HEK293 (cell line): ENCODE results near the gene C8A.

ENCODE experiments used
- CTCF ChIA-PET: fragments of 350-600 bp; formaldehyde crosslinking; extraction: SDS; loops from one replicate; lab custom pipeline; 2021; ENCODE audit warnings: antibody characterized with exemption; lab: Yijun Ruan, JAX
- POLR2A ChIA-PET: fragments of 300-600 bp; formaldehyde crosslinking; extraction: SDS; loops from one replicate; lab custom pipeline; 2020; ENCODE audit warnings: antibody characterized with exemption, inconsistent platforms; lab: Yijun Ruan, JAX
- H3K27ac ChIP-seq: fragments of 200-500 bp; sonication (Bioruptor generic); 2 replicates; pipeline ENCODE4 v1.5.1; 2014; ENCODE audit warnings: low read depth, low read length, control low read depth, inconsistent platforms; ENCODE audit errors: extremely low read depth
- H3K36me3 ChIP-seq, 2 experiments: fragments of 200-500 bp in 1 of 2; sonication (Bioruptor generic) in 1 of 2; 1 replicate in 1 of 2; 2 replicates in 1 of 2; pipeline ENCODE4 v1.5.1; 2014 to 2017; ENCODE audit warnings: inconsistent platforms in 2 of 2, low read length in 2 of 2; ENCODE audit not compliant: control insufficient read depth in 2 of 2, insufficient read depth in 1 of 2
- H3K4me1 ChIP-seq: fragments of 200-500 bp; sonication (Bioruptor generic); 2 replicates; pipeline ENCODE4 v1.5.1; 2014; ENCODE audit warnings: mild to moderate bottlenecking, low read length, inconsistent platforms; ENCODE audit not compliant: control insufficient read depth, insufficient read depth
- H3K4me3 ChIP-seq: 2 replicates; pipeline ENCODE4 v1.5.1; 2011; ENCODE audit warnings: low read depth, mild to moderate bottlenecking, control low read depth, low read length, moderate library complexity
- H3K9me3 ChIP-seq: fragments of 200-500 bp; sonication (Bioruptor generic); 2 replicates; pipeline ENCODE4 v1.5.1; 2014; ENCODE audit warnings: low read depth, low read length, inconsistent platforms; ENCODE audit not compliant: control insufficient read depth, insufficient read depth
- RBAK ChIP-seq: fragments of 450-650 bp; formaldehyde crosslinking; IDR thresholded peaks from 2 replicates; pipeline ENCODE4 v1.5.1; 2016; ENCODE audit warnings: missing biosample characterization, missing genetic modification characterization
- REPIN1 ChIP-seq: fragments of 450-650 bp; formaldehyde crosslinking; IDR thresholded peaks from 2 replicates; pipeline ENCODE4 v1.5.1; 2017; ENCODE audit warnings: missing biosample characterization, missing genetic modification characterization, low read depth
- SALL2 ChIP-seq: fragments of 450-650 bp; formaldehyde crosslinking; IDR thresholded peaks from 2 replicates; pipeline ENCODE4 v1.5.0; 2017; ENCODE audit warnings: missing biosample characterization, mild to moderate bottlenecking, missing genetic modification characterization, borderline replicate concordance
- SCRT2 ChIP-seq: fragments of 450-650 bp; formaldehyde crosslinking; IDR thresholded peaks from 2 replicates; pipeline ENCODE4 v1.5.1; 2016; ENCODE audit warnings: missing biosample characterization, missing genetic modification characterization
- YY2 ChIP-seq: fragments of 450-650 bp; formaldehyde crosslinking; IDR thresholded peaks from 2 replicates; pipeline ENCODE4 v1.5.1; 2016; ENCODE audit warnings: missing biosample characterization, missing genetic modification characterization
- ZBTB20 ChIP-seq: fragments of 450-650 bp; formaldehyde crosslinking; IDR thresholded peaks from 2 replicates; pipeline ENCODE4 v1.5.1; 2016; ENCODE audit warnings: missing biosample characterization, missing genetic modification characterization
- ZBTB8A ChIP-seq: fragments of 450-650 bp; formaldehyde crosslinking; IDR thresholded peaks from 2 replicates; pipeline ENCODE4 v1.5.1; 2016; ENCODE audit warnings: missing biosample characterization, missing genetic modification characterization
- ZNF132 ChIP-seq: fragments of 450-650 bp; formaldehyde crosslinking; IDR thresholded peaks from 2 replicates; pipeline ENCODE4 v1.5.1; 2017; ENCODE audit warnings: missing biosample characterization, missing genetic modification characterization, borderline replicate concordance
- ZNF157 ChIP-seq: fragments of 450-650 bp; formaldehyde crosslinking; IDR thresholded peaks from 2 replicates; pipeline ENCODE4 v1.5.1; 2016; ENCODE audit warnings: missing biosample characterization, missing genetic modification characterization
- ZNF175 ChIP-seq: fragments of 450-650 bp; formaldehyde crosslinking; IDR thresholded peaks from 2 replicates; pipeline ENCODE4 v1.5.1; 2016; ENCODE audit warnings: missing biosample characterization, missing genetic modification characterization
- ZNF221 ChIP-seq: fragments of 450-650 bp; formaldehyde crosslinking; IDR thresholded peaks from 2 replicates; pipeline ENCODE4 v1.5.1; 2017; ENCODE audit warnings: missing biosample characterization, missing genetic modification characterization, borderline replicate concordance
- ZNF23 ChIP-seq: fragments of 450-650 bp; formaldehyde crosslinking; IDR thresholded peaks from 2 replicates; pipeline ENCODE4 v1.5.1; 2016; ENCODE audit warnings: missing biosample characterization, missing genetic modification characterization, borderline replicate concordance
- ZNF24 ChIP-seq: fragments of 450-650 bp; formaldehyde crosslinking; IDR thresholded peaks from 2 replicates; pipeline ENCODE4 v1.5.1; 2016; ENCODE audit warnings: missing biosample characterization, missing genetic modification characterization
- ZNF335 ChIP-seq: fragments of 450-650 bp; formaldehyde crosslinking; conservative IDR thresholded peaks from 2 replicates; pipeline ENCODE4 v1.5.1; 2016; ENCODE audit warnings: missing biosample characterization, missing genetic modification characterization
- ZNF48 ChIP-seq: fragments of 450-650 bp; formaldehyde crosslinking; IDR thresholded peaks from 2 replicates; pipeline ENCODE4 v1.5.1; 2016; ENCODE audit warnings: missing biosample characterization, missing genetic modification characterization
- ZNF544 ChIP-seq: fragments of 450-650 bp; formaldehyde crosslinking; IDR thresholded peaks from 2 replicates; pipeline ENCODE4 v1.5.0; 2017; ENCODE audit warnings: missing biosample characterization, missing genetic modification characterization
- ZNF561 ChIP-seq: fragments of 450-650 bp; IDR thresholded peaks from 2 replicates; pipeline ENCODE4 v1.5.1; 2018; ENCODE audit warnings: missing biosample characterization, missing genetic modification characterization, borderline replicate concordance
- ZNF624 ChIP-seq: fragments of 450-650 bp; formaldehyde crosslinking; IDR thresholded peaks from 2 replicates; pipeline ENCODE4 v1.5.1; 2017; ENCODE audit warnings: missing biosample characterization, missing genetic modification characterization
- ZNF747 ChIP-seq: fragments of 450-650 bp; formaldehyde crosslinking; IDR thresholded peaks from 2 replicates; pipeline ENCODE4 v1.5.1; 2016; ENCODE audit warnings: missing biosample characterization, missing genetic modification characterization
- ZNF76 ChIP-seq: fragments of 450-650 bp; formaldehyde crosslinking; IDR thresholded peaks from 2 replicates; pipeline ENCODE4; 2016; ENCODE audit warnings: low read depth, missing biosample characterization, missing genetic modification characterization, borderline replicate concordance
- ZNF785 ChIP-seq: fragments of 450-650 bp; formaldehyde crosslinking; IDR thresholded peaks from 2 replicates; pipeline ENCODE4 v1.5.1; 2016; ENCODE audit warnings: missing biosample characterization, missing genetic modification characterization
- ZNF843 ChIP-seq: fragments of 450-650 bp; formaldehyde crosslinking; IDR thresholded peaks from 2 replicates; pipeline ENCODE4 v1.5.1; 2016; ENCODE audit warnings: missing biosample characterization, missing genetic modification characterization
- ZXDB ChIP-seq: fragments of 450-650 bp; formaldehyde crosslinking; IDR thresholded peaks from 2 replicates; pipeline ENCODE4 v1.5.1; 2016; ENCODE audit warnings: missing biosample characterization, missing genetic modification characterization
- TF ChIP-seq, protein P1 (sequence below): fragments of 450-650 bp; formaldehyde crosslinking; IDR thresholded peaks from 2 replicates; pipeline ENCODE4 v1.5.1; 2016; ENCODE audit warnings: missing biosample characterization, missing genetic modification characterization, low read depth
- TF ChIP-seq, protein P2 (sequence below): fragments of 450-650 bp; formaldehyde crosslinking; IDR thresholded peaks from 2 replicates; pipeline ENCODE4 v1.5.0; 2017; ENCODE audit warnings: missing biosample characterization, missing genetic modification characterization, borderline replicate concordance
- TF ChIP-seq, protein P3 (sequence below): fragments of 450-650 bp; formaldehyde crosslinking; IDR thresholded peaks from 2 replicates; pipeline ENCODE4 v1.5.1; 2017; ENCODE audit warnings: missing biosample characterization, missing genetic modification characterization
- TF ChIP-seq, protein P4 (sequence below): fragments of 450-650 bp; formaldehyde crosslinking; IDR thresholded peaks from 2 replicates; pipeline ENCODE4 v1.5.1; 2016; ENCODE audit warnings: missing biosample characterization, missing genetic modification characterization

The C8A gene

DNA sequence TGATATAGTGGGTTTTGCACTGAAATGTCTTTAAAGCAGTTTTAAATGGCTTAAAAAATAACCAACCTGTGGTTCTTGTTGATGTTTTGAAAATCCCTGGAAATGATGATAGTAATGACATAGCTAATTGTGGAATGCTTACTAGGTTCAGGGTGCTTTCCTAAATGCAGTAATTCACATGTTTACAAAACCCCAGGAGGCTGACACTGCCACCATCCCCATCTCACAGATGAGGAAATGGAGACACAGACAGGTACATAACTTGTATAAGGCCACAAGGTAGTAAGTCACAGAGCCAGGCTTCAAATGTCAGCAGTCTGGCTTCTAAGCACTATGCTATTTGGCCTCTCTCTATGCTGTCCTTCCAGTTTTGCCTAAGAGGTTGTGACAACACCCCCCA, 70.6 kb downstream of the C8A start:
- POLR2A ChIA-PET, result no interaction called here
- Histone ChIP-seq H3K36me3 (no peaks in the 10 kb centered on the region), H3K27ac (no peak overlapping the region), H3K4me3 (no peak overlapping the region), H3K9me3 (no peaks in the 10 kb centered on the region), H3K4me1 (no peaks in the 10 kb centered on the region)
- CTCF ChIA-PET, result interaction anchor here (0.5 to 0.6 kb wide), 2 partner anchors 13 to 121 kb away, joined by 3 to 4 read pairs; no protein-coding TSS in a partner anchor
- TF ChIP-seq ZNF561 (tag by site-specific recombination), result no peak
- TF ChIP-seq, protein P1, sequence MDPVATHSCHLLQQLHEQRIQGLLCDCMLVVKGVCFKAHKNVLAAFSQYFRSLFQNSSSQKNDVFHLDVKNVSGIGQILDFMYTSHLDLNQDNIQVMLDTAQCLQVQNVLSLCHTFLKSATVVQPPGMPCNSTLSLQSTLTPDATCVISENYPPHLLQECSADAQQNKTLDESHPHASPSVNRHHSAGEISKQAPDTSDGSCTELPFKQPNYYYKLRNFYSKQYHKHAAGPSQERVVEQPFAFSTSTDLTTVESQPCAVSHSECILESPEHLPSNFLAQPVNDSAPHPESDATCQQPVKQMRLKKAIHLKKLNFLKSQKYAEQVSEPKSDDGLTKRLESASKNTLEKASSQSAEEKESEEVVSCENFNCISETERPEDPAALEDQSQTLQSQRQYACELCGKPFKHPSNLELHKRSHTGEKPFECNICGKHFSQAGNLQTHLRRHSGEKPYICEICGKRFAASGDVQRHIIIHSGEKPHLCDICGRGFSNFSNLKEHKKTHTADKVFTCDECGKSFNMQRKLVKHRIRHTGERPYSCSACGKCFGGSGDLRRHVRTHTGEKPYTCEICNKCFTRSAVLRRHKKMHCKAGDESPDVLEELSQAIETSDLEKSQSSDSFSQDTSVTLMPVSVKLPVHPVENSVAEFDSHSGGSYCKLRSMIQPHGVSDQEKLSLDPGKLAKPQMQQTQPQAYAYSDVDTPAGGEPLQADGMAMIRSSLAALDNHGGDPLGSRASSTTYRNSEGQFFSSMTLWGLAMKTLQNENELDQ (tag by site-specific recombination), result no peak
- TF ChIP-seq ZNF747 (tag by site-specific recombination), result no peak
- no peak for TF ChIP-seq ZBTB20 (tag by site-specific recombination)
- TF ChIP-seq, protein P2, sequence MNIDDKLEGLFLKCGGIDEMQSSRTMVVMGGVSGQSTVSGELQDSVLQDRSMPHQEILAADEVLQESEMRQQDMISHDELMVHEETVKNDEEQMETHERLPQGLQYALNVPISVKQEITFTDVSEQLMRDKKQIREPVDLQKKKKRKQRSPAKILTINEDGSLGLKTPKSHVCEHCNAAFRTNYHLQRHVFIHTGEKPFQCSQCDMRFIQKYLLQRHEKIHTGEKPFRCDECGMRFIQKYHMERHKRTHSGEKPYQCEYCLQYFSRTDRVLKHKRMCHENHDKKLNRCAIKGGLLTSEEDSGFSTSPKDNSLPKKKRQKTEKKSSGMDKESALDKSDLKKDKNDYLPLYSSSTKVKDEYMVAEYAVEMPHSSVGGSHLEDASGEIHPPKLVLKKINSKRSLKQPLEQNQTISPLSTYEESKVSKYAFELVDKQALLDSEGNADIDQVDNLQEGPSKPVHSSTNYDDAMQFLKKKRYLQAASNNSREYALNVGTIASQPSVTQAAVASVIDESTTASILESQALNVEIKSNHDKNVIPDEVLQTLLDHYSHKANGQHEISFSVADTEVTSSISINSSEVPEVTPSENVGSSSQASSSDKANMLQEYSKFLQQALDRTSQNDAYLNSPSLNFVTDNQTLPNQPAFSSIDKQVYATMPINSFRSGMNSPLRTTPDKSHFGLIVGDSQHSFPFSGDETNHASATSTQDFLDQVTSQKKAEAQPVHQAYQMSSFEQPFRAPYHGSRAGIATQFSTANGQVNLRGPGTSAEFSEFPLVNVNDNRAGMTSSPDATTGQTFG (tag by site-specific recombination), result no peak
- no peak for TF ChIP-seq YY2 (tag by site-specific recombination)
- TF ChIP-seq ZNF132 (tag by site-specific recombination), result no peak
- TF ChIP-seq ZXDB (tag by site-specific recombination), result no peak
- TF ChIP-seq ZNF24 (tag by site-specific recombination), result no peak
- no peak for TF ChIP-seq ZNF23
- TF ChIP-seq ZNF76 (tag by site-specific recombination), result no peak
- TF ChIP-seq ZNF48, result no peak
- TF ChIP-seq SALL2 (tag by site-specific recombination), result no peak
- TF ChIP-seq ZBTB8A (tag by site-specific recombination), result no peak

DNA sequence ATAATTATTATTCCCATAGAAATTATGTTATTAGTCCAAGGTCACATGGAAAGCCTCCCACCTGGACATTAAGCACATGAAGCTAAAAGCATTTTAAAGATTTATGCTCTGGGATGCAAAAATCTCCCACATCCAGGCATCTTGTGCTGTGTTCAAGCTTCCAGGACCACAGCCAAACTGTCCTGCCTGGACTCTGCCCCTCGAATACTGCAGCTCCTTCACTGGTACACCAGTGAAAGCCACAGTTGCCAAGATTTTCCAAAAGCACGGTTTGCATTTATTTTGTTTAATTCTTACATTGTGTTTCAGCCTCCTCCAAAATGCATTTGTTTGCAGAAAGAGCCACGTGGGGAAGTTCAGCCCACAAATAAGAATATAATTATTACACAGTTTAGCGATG, 72.6 kb downstream of the C8A start:
- TF ChIP-seq, protein P3, sequence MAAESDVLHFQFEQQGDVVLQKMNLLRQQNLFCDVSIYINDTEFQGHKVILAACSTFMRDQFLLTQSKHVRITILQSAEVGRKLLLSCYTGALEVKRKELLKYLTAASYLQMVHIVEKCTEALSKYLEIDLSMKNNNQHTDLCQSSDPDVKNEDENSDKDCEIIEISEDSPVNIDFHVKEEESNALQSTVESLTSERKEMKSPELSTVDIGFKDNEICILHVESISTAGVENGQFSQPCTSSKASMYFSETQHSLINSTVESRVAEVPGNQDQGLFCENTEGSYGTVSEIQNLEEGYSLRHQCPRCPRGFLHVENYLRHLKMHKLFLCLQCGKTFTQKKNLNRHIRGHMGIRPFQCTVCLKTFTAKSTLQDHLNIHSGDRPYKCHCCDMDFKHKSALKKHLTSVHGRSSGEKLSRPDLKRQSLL (tag by site-specific recombination), result no peak
- TF ChIP-seq ZNF544 (tag by site-specific recombination), result no peak
- TF ChIP-seq ZNF175 (tag by site-specific recombination), result no peak
- TF ChIP-seq RBAK (tag by site-specific recombination), result no peak
- TF ChIP-seq ZNF785 (tag by site-specific recombination), result no peak
- TF ChIP-seq ZNF624 (tag by site-specific recombination), result no peak
- TF ChIP-seq, protein P4, sequence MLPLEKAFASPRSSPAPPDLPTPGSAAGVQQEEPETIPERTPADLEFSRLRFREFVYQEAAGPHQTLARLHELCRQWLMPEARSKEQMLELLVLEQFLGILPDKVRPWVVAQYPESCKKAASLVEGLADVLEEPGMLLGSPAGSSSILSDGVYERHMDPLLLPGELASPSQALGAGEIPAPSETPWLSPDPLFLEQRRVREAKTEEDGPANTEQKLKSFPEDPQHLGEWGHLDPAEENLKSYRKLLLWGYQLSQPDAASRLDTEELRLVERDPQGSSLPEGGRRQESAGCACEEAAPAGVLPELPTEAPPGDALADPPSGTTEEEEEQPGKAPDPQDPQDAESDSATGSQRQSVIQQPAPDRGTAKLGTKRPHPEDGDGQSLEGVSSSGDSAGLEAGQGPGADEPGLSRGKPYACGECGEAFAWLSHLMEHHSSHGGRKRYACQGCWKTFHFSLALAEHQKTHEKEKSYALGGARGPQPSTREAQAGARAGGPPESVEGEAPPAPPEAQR, result no peak
- no peak for TF ChIP-seq SCRT2 (tag by site-specific recombination)
- no peak for TF ChIP-seq ZNF221 (tag by site-specific recombination)
- TF ChIP-seq REPIN1, result no peak
- TF ChIP-seq ZNF843, result no peak
- no peak for TF ChIP-seq ZNF335 (tag by site-specific recombination)
- no peak for TF ChIP-seq ZNF157 (tag by site-specific recombination)
- no peak for TF ChIP-seq ZNF561 (tag by site-specific recombination)
- POLR2A ChIA-PET, result no interaction called here
- H3K4me1 ChIP-seq, result no peaks in the 10 kb centered on the region
- CTCF ChIA-PET, result interaction anchor here (0.6 to 1.1 kb wide), 3 partner anchors 40 to 511 kb away, joined by 3 to 6 read pairs (median 4); no protein-coding TSS in a partner anchor
- no peak overlapping the region for H3K27ac ChIP-seq
- no peak overlapping the region for H3K4me3 ChIP-seq
- no peaks in the 10 kb centered on the region for H3K36me3 ChIP-seq
- no peaks in the 10 kb centered on the region for H3K9me3 ChIP-seq
